Measurements from ENCODE around the gene HNRNPA1L2.
A peak's percentile ranks its signal among the peaks of the same experiment; 100 is the strongest.
"Not testable (repeated sequence)": the region's sequence is repeated elsewhere in the genome, so short reads cannot be mapped to it uniquely, and the experiment has no call there.

The HNRNPA1L2 gene

GRCh38 chr13:52606795-52607194, 35.4 kb upstream of the HNRNPA1L2 start:
- DNase-seq (ENCODE audit: low read depth, low spot score); H3K4me1 ChIP-seq (ENCODE audit: control insufficient read depth, insufficient read depth, low read length); H3K4me3 ChIP-seq (ENCODE audit: low read length); H3K36me3 ChIP-seq (ENCODE audit: control insufficient read depth, insufficient read depth, low read length); H3K9me3 ChIP-seq (ENCODE audit: control insufficient read depth, insufficient read depth, low read length); H3K27ac ChIP-seq (ENCODE audit: low read length); H3K27me3 ChIP-seq (ENCODE audit: control insufficient read depth, insufficient read depth, low read length): not testable (repeated sequence)
- WGBS (ENCODE audit: insufficient coverage, insufficient read length), result no CpG with 5 or more reads among the region's 1 CpG

GRCh38 chr13:52608184-52608583, 34.0 kb upstream of the HNRNPA1L2 start:
- not testable (repeated sequence) for H3K9me3 ChIP-seq (ENCODE audit: control insufficient read depth, insufficient read depth, low read length); DNase-seq (ENCODE audit: low read depth, low spot score); H3K36me3 ChIP-seq (ENCODE audit: control insufficient read depth, insufficient read depth, low read length); H3K4me1 ChIP-seq (ENCODE audit: control insufficient read depth, insufficient read depth, low read length); H3K27me3 ChIP-seq (ENCODE audit: control insufficient read depth, insufficient read depth, low read length); H3K27ac ChIP-seq (ENCODE audit: low read length); H3K4me3 ChIP-seq (ENCODE audit: low read length)
- no CpG with 5 or more reads among the region's 8 CpGs for WGBS (ENCODE audit: insufficient coverage, insufficient read length)

GRCh38 chr13:52609013-52609606, 33.1 kb upstream of the HNRNPA1L2 start:
- H3K4me3 ChIP-seq (ENCODE audit: low read length); DNase-seq (ENCODE audit: low read depth, low spot score); H3K36me3 ChIP-seq (ENCODE audit: control insufficient read depth, insufficient read depth, low read length); H3K27ac ChIP-seq (ENCODE audit: low read length); H3K9me3 ChIP-seq (ENCODE audit: control insufficient read depth, insufficient read depth, low read length); H3K27me3 ChIP-seq (ENCODE audit: control insufficient read depth, insufficient read depth, low read length); H3K4me1 ChIP-seq (ENCODE audit: control insufficient read depth, insufficient read depth, low read length): not testable (repeated sequence)
- no CpG with 5 or more reads among the region's 10 CpGs for WGBS (ENCODE audit: insufficient coverage, insufficient read length)

- WGBS (ENCODE audit: insufficient coverage, insufficient read length), result no CpG with 5 or more reads among the region's 5 CpGs
- H3K27me3 ChIP-seq (ENCODE audit: control insufficient read depth, insufficient read depth, low read length); H3K4me1 ChIP-seq (ENCODE audit: control insufficient read depth, insufficient read depth, low read length); H3K9me3 ChIP-seq (ENCODE audit: control insufficient read depth, insufficient read depth, low read length); H3K36me3 ChIP-seq (ENCODE audit: control insufficient read depth, insufficient read depth, low read length); H3K4me3 ChIP-seq (ENCODE audit: low read length); DNase-seq (ENCODE audit: low read depth, low spot score); H3K27ac ChIP-seq (ENCODE audit: low read length): not testable (repeated sequence)
These were observed 32.1 kb upstream of the HNRNPA1L2 start for GRCh38 chr13:52610158-52610557.

GRCh38 chr13:52615134-52615801, 27.0 kb upstream of the HNRNPA1L2 start:
- Histone ChIP-seq H3K4me3 (ENCODE audit: low read length) (no peak overlapping the region), H3K9me3 (ENCODE audit: control insufficient read depth, insufficient read depth, low read length) (no peaks in the 10 kb centered on the region), H3K4me1 (ENCODE audit: control insufficient read depth, insufficient read depth, low read length) (no peaks in the 10 kb centered on the region), H3K27ac (ENCODE audit: low read length) (no peak overlapping the region), H3K27me3 (ENCODE audit: control insufficient read depth, insufficient read depth, low read length) (no peaks in the 10 kb centered on the region), H3K36me3 (ENCODE audit: control insufficient read depth, insufficient read depth, low read length) (no peaks in the 10 kb centered on the region)
- no peak for DNase-seq (ENCODE audit: low read depth, low spot score)
- no CpG with 5 or more reads among the region's 4 CpGs for WGBS (ENCODE audit: insufficient coverage, insufficient read length)

- H3K4me1 ChIP-seq (ENCODE audit: control insufficient read depth, insufficient read depth, low read length), result no peaks in the 10 kb centered on the region
- H3K4me3 ChIP-seq (ENCODE audit: low read length), result no peak overlapping the region
- no CpG with 5 or more reads among the region's 5 CpGs for WGBS (ENCODE audit: insufficient coverage, insufficient read length)
- H3K27me3 ChIP-seq (ENCODE audit: control insufficient read depth, insufficient read depth, low read length), result no peaks in the 10 kb centered on the region
- H3K36me3 ChIP-seq (ENCODE audit: control insufficient read depth, insufficient read depth, low read length), result no peaks in the 10 kb centered on the region
- no peaks in the 10 kb centered on the region for H3K9me3 ChIP-seq (ENCODE audit: control insufficient read depth, insufficient read depth, low read length)
- no peak overlapping the region for H3K27ac ChIP-seq (ENCODE audit: low read length)
- DNase-seq (ENCODE audit: low read depth, low spot score), result no peak
These were observed 26.4 kb upstream of the HNRNPA1L2 start for GRCh38 chr13:52615812-52616211.

GRCh38 chr13:52617070-52618060, 24.9 kb upstream of the HNRNPA1L2 start:
- no peak overlapping the region for H3K27ac ChIP-seq (ENCODE audit: low read length)
- WGBS (ENCODE audit: insufficient coverage, insufficient read length), result no CpG with 5 or more reads among the region's 51 CpGs
- no peaks in the 10 kb centered on the region for H3K9me3 ChIP-seq (ENCODE audit: control insufficient read depth, insufficient read depth, low read length)
- no peaks in the 10 kb centered on the region for H3K27me3 ChIP-seq (ENCODE audit: control insufficient read depth, insufficient read depth, low read length)
- H3K4me1 ChIP-seq (ENCODE audit: control insufficient read depth, insufficient read depth, low read length), result no peaks in the 10 kb centered on the region
- no peaks in the 10 kb centered on the region for H3K36me3 ChIP-seq (ENCODE audit: control insufficient read depth, insufficient read depth, low read length)
- DNase-seq (ENCODE audit: low read depth, low spot score), result peak; percentile 71
- peak overlapping the region; percentile 96 for H3K4me3 ChIP-seq (ENCODE audit: low read length)

- DNase-seq (ENCODE audit: low read depth, low spot score); H3K9me3 ChIP-seq (ENCODE audit: control insufficient read depth, insufficient read depth, low read length); H3K4me3 ChIP-seq (ENCODE audit: low read length); H3K36me3 ChIP-seq (ENCODE audit: control insufficient read depth, insufficient read depth, low read length); H3K27me3 ChIP-seq (ENCODE audit: control insufficient read depth, insufficient read depth, low read length); H3K27ac ChIP-seq (ENCODE audit: low read length); H3K4me1 ChIP-seq (ENCODE audit: control insufficient read depth, insufficient read depth, low read length): not testable (repeated sequence)
- WGBS (ENCODE audit: insufficient coverage, insufficient read length), result no CpG with 5 or more reads among the region's 7 CpGs
These were observed 11.0 kb upstream of the HNRNPA1L2 start for GRCh38 chr13:52631083-52631690.

GRCh38 chr13:52638666-52639328, 3.4 kb upstream of the HNRNPA1L2 start:
- Histone ChIP-seq H3K9me3 (ENCODE audit: control insufficient read depth, insufficient read depth, low read length) (no peaks in the 10 kb centered on the region), H3K4me3 (ENCODE audit: low read length) (no peak overlapping the region), H3K4me1 (ENCODE audit: control insufficient read depth, insufficient read depth, low read length) (no peaks in the 10 kb centered on the region), H3K36me3 (ENCODE audit: control insufficient read depth, insufficient read depth, low read length) (no peaks in the 10 kb centered on the region), H3K27me3 (ENCODE audit: control insufficient read depth, insufficient read depth, low read length) (no peaks in the 10 kb centered on the region), H3K27ac (ENCODE audit: low read length) (no peak overlapping the region)
- no peak for DNase-seq (ENCODE audit: low read depth, low spot score)
- no CpG with 5 or more reads among the region's 5 CpGs for WGBS (ENCODE audit: insufficient coverage, insufficient read length)

GRCh38 chr13:52644108-52644507, 1.9 kb downstream of the HNRNPA1L2 start:
- Histone ChIP-seq H3K36me3 (ENCODE audit: control insufficient read depth, insufficient read depth, low read length) (no peaks in the 10 kb centered on the region; the same call in 1 of the 2 replicates), H3K4me1 (ENCODE audit: control insufficient read depth, insufficient read depth, low read length) (no peaks in the 10 kb centered on the region), H3K4me3 (ENCODE audit: low read length) (no peak overlapping the region), H3K27me3 (ENCODE audit: control insufficient read depth, insufficient read depth, low read length) (no peaks in the 10 kb centered on the region), H3K9me3 (ENCODE audit: control insufficient read depth, insufficient read depth, low read length) (no peaks in the 10 kb centered on the region), H3K27ac (ENCODE audit: low read length) (no peak overlapping the region)
- no CpG with 5 or more reads among the region's 3 CpGs for WGBS (ENCODE audit: insufficient coverage, insufficient read length)
- no peak for DNase-seq (ENCODE audit: low read depth, low spot score)

Measured in iPS DF 6.9 (cell line).